Left lung (tissue), 10 donors: ENCODE measurements around the gene OAS1. TPM values are rescaled to one million over a fixed set of nuclear protein-coding genes. Genes with fewer than 3 reads are reported as not detected.
"Not testable (repeated sequence)": the region's sequence is repeated elsewhere in the genome, so short reads cannot be mapped to it uniquely, and the experiment has no call there.

Source experiments
- ATAC-seq: fragments of 200-7000 bp; cut with Tn5 transposase; one replicate; pipeline ENCODE4 v1.9.1; 2020; ENCODE audit warnings: moderate library complexity
- DNase-seq, 4 donors: peaks; one replicate each; pipeline ENCODE4 v3.0.0-alpha.2; 2013 to 2020
- H3K27ac ChIP-seq, 2 donors: fragments of 200-600 bp; sonication (generic) in 1 of 2; one replicate each; pipeline versions ENCODE4 v1.5.0 to v1.8.0; 2020 to 2021
- H3K27me3 ChIP-seq, 2 donors: fragments of 200-600 bp; sonication (generic) in 1 of 2; one replicate each; pipeline versions ENCODE4 v1.5.0 to v1.8.0; 2020 to 2021
- H3K36me3 ChIP-seq, 2 donors: fragments of 200-600 bp; sonication (generic) in 1 of 2; one replicate each; pipeline versions ENCODE4 v1.5.0 to v1.8.0; 2020 to 2021
- H3K4me1 ChIP-seq, 2 donors: fragments of 200-600 bp; one replicate each; pipeline ENCODE4 v1.8.0; 2021
- H3K4me3 ChIP-seq, 2 donors: fragments of 200-600 bp; sonication (generic) in 1 of 2; one replicate each; pipeline versions ENCODE4 v1.5.0 to v1.8.0; 2020 to 2021; ENCODE audit warnings: mild to moderate bottlenecking in 1 of 2
- H3K9me3 ChIP-seq, 2 donors: fragments of 200-600 bp; sonication (generic) in 1 of 2; one replicate each; pipeline versions ENCODE4 v1.5.0 to v1.8.0; 2020 to 2021
- intact Hi-C, 2 donors: fragments of 100-400 bp; cut with DNase I; formaldehyde crosslinking; loops; one replicate each; pipeline versions ENCODE4 v1.11.2 to v1.14.2; 2022
- polyA plus RNA-seq, 6 donors: library from polyadenylated mRNA; unstranded; fragments of 120-200 nt; gene quantifications; one replicate each; pipeline ENCODE4 v1.2.1, GENCODE V29; 2013; ENCODE audit not compliant: insufficient read length in 6 of 6
- total RNA-seq, 2 donors: library from RNA; stranded (reverse); fragmentation: NEBNext Ultra II Directional; extraction: Animal tissue kit (Norgen Biotek cat#: 25700); gene quantifications; one replicate each; pipeline ENCODE4 v1.2.1, GENCODE V29; 2021
- TF ChIP-seq, protein P1 (sequence below), 2 donors: fragments of 200-600 bp; sonication (generic) in 1 of 2; IDR thresholded peaks; one replicate each; pipeline versions ENCODE4 v1.5.0 to v1.8.0; 2021; ENCODE audit warnings: antibody characterized with exemption in 2 of 2
- donor health status: DM: no; HTN: yes; CAD: no.
- donor health status: DM: no; HTN: no; CAD: no.

OAS1 gene
- total and polyA plus RNA-seq, 8 donors = 3.3 to 48.3 (median 5.3) TPM

DNA sequence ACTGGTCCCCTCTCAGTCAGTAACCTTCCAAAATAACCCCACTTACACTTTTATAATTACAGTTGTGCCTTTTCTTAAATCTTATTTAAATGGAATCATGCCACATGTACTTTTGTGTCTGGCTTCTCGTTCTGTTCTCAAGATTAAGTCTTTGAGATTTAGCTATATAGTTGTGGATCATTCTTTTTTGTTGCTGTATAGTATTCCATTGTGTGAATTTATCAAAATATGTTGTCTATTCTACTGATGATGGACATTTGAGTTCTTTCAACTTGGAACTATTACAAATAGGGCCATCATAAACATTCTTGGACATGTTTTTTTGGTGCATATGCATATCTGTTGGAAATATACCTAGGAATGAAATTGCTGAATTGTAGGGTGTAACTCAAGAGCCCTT is 40.6 kb downstream of the OAS1 start:
- Histone ChIP-seq H3K4me3 (no peak overlapping the region), H3K9me3 (peaks cover 0 to 4% of the 10 kb centered on the region in 2 donors), H3K4me1 (no peaks in the 10 kb centered on the region), H3K27me3 (no peaks in the 10 kb centered on the region), H3K36me3 (peaks cover 0 to 98% of the 10 kb centered on the region in 2 donors), H3K27ac (no peak overlapping the region)
- TF ChIP-seq, protein P1, sequence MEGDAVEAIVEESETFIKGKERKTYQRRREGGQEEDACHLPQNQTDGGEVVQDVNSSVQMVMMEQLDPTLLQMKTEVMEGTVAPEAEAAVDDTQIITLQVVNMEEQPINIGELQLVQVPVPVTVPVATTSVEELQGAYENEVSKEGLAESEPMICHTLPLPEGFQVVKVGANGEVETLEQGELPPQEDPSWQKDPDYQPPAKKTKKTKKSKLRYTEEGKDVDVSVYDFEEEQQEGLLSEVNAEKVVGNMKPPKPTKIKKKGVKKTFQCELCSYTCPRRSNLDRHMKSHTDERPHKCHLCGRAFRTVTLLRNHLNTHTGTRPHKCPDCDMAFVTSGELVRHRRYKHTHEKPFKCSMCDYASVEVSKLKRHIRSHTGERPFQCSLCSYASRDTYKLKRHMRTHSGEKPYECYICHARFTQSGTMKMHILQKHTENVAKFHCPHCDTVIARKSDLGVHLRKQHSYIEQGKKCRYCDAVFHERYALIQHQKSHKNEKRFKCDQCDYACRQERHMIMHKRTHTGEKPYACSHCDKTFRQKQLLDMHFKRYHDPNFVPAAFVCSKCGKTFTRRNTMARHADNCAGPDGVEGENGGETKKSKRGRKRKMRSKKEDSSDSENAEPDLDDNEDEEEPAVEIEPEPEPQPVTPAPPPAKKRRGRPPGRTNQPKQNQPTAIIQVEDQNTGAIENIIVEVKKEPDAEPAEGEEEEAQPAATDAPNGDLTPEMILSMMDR (IDR thresholded peaks at IDR 0.05) = no peak
- DNase-seq (no peak), ATAC-seq (no peak)
- intact Hi-C loops = no loop called here

DNA sequence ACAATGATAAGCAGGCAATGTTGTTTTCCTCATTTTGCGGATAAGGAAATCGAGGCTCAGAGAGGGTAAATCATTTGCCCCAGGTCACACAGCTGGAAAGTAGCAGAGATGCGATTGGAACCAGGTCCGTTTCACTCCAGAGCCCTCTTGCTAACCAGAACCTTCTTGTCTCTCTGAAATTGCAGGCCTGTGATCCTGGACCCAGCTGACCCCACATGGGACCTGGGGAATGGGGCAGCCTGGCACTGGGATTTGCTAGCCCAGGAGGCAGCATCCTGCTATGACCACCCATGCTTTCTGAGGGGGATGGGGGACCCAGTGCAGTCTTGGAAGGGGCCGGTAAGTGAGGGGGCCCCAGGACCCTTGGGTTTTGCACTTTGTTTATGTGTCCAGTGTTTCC is 41.0 kb downstream of the OAS1 start:
- Histone ChIP-seq H3K27me3 (no peaks in the 10 kb centered on the region), H3K36me3 (peaks cover 0 to 99% of the 10 kb centered on the region in 2 donors), H3K4me1 (no peaks in the 10 kb centered on the region), H3K4me3 (no peak overlapping the region), H3K9me3 (peaks cover 0 to 4% of the 10 kb centered on the region in 2 donors), H3K27ac (no peak overlapping the region)
- no peak for DNase-seq
- intact Hi-C loops = no loop called here
- ATAC-seq = no peak
- TF ChIP-seq, protein P1 (IDR thresholded peaks at IDR 0.05) = no peak

DNA sequence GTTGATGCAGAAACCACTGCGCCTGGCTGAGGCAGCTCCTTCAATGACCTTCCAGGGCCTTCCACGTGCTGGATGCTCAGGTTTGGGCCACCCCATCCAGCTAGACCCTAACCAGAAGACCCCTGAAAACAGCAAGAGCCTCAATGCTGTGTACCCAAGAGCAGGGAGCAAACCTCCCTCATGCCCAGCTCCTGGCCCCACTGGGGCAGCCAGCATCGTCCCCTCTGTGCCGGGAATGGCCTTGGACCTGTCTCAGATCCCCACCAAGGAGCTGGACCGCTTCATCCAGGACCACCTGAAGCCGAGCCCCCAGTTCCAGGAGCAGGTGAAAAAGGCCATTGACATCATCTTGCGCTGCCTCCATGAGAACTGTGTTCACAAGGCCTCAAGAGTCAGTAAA is 42.0 kb downstream of the OAS1 start:
- Histone ChIP-seq H3K4me1 (no peaks in the 10 kb centered on the region), H3K4me3 (no peak overlapping the region), H3K27ac (no peak overlapping the region), H3K9me3 (peaks cover 0 to 4% of the 10 kb centered on the region in 2 donors), H3K27me3 (no peaks in the 10 kb centered on the region), H3K36me3 (peaks cover 0 to 90% of the 10 kb centered on the region in 2 donors)
- DNase-seq = no peak
- no peak for ATAC-seq
- TF ChIP-seq, protein P1 (IDR thresholded peaks at IDR 0.05) = no peak
- intact Hi-C loops = no loop called here

DNA sequence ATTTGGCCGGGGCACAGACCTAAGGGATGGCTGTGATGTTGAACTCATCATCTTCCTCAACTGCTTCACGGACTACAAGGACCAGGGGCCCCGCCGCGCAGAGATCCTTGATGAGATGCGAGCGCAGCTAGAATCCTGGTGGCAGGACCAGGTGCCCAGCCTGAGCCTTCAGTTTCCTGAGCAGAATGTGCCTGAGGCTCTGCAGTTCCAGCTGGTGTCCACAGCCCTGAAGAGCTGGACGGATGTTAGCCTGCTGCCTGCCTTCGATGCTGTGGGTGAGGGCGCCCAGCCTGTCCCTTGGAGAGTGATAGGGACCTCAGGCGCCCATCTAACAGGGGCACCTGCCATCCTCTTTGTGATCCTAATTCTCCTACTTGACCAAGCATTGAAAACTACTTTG is 43.9 kb downstream of the OAS1 start:
- TF ChIP-seq, protein P1 (IDR thresholded peaks at IDR 0.05) = no peak
- intact Hi-C loops = no loop called here
- H3K27ac ChIP-seq = no peak overlapping the region
- no peak overlapping the region for H3K4me3 ChIP-seq
- no peaks in the 10 kb centered on the region for H3K27me3 ChIP-seq
- DNase-seq (no peak), ATAC-seq (no peak)
- H3K36me3 ChIP-seq = peaks cover 0 to 74% of the 10 kb centered on the region in 2 donors
- H3K9me3 ChIP-seq = peaks cover 0 to 4% of the 10 kb centered on the region in 2 donors
- no peaks in the 10 kb centered on the region for H3K4me1 ChIP-seq

DNA sequence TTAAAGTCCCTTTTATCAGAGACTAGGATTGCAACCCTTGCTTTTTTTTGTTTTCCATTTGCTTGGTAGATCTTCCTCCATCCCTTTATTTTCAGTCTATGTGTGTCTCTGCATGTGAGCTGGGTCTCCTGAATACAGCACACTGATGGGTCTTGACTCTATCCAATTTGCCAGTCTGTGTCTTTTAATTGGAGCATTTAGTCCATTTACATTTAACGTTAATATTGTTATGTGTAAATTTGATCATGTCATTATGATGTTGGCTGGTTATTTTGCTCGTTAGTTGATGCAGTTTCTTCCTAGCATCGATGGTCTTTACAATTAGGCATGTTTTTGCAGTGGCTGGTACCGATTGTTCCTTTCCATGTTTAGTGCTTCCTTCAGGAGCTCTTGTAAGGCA is 50.4 kb downstream of the OAS1 start:
- H3K9me3 ChIP-seq, H3K27ac ChIP-seq, H3K27me3 ChIP-seq, H3K4me1 ChIP-seq, intact Hi-C loops, H3K4me3 ChIP-seq, ATAC-seq, DNase-seq: not testable (repeated sequence)
- peaks cover 0 to 53% of the 10 kb centered on the region in 2 donors for H3K36me3 ChIP-seq

DNA sequence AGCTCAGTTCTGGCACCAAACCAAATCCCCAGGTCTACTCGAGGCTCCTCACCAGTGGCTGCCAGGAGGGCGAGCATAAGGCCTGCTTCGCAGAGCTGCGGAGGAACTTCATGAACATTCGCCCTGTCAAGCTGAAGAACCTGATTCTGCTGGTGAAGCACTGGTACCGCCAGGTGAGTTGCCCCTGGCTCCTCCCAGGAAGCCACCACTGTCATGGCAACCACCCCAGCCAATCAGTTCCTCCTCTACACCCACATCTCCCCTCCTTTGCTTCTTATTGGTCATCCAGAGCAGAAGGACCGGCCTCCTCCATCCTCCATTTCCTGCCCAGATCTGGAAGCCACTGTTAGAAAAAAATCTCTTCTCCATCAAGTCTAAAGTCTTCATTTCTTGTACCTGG is 54.3 kb downstream of the OAS1 start:
- Histone ChIP-seq H3K4me1 (no peaks in the 10 kb centered on the region), H3K9me3 (peaks cover 0 to 8% of the 10 kb centered on the region in 2 donors), H3K27me3 (no peaks in the 10 kb centered on the region), H3K36me3 (peaks cover 0 to 82% of the 10 kb centered on the region in 2 donors), H3K4me3 (no peak overlapping the region), H3K27ac (no peak overlapping the region)
- intact Hi-C loops = no loop called here
- DNase-seq (no peak), ATAC-seq (no peak)
- TF ChIP-seq, protein P1 (IDR thresholded peaks at IDR 0.05) = no peak
